ENCODE measurements around the gene ACTRT2. TPM values are rescaled to one million over a fixed set of nuclear protein-coding genes. Genes with fewer than 3 reads are reported as not detected.

Gene ACTRT2
- total and polyA plus RNA-seq, 10 of the 15 experiments (the other 5 are each of a cell fraction or from before 2014, with no cell fraction given) = not detected

- Histone ChIP-seq H3K79me2 (ENCODE audit: control insufficient read depth, insufficient read depth, low read length) (no peaks in the 10 kb centered on the region), H3K27me3 (replicated peaks in 1 of 2; ENCODE audit: control insufficient read depth in 2 of 2, insufficient read depth in 2 of 2, low read length in 1 of 2) (no peaks in the 10 kb centered on the region), H3K9ac (ENCODE audit: control insufficient read depth, insufficient read depth, low read length) (no peak overlapping the region), H3K27ac (ENCODE audit: control insufficient read depth, insufficient read depth) (no peak overlapping the region), H3K4me3 (no peak overlapping the region), H2AFZ (ENCODE audit: control insufficient read depth, low read depth, low read length) (no peak overlapping the region), H3K9me3 (replicated peaks; ENCODE audit: control insufficient read depth, insufficient read depth, low read length) (no peaks in the 10 kb centered on the region), H3K4me2 (ENCODE audit: control insufficient read depth, insufficient read depth) (no peak overlapping the region), H3K36me3 (ENCODE audit: control insufficient read depth in 2 of 2, insufficient read depth in 2 of 2, low read length in 1 of 2) (no peaks in the 10 kb centered on the region), H4K20me1 (ENCODE audit: control insufficient read depth, insufficient read depth) (no peaks in the 10 kb centered on the region), H3K4me1 (ENCODE audit: control insufficient read depth, insufficient read depth, low read length) (no peaks in the 10 kb centered on the region)
- intact Hi-C loops (cut with micrococcal nuclease; ENCODE audit: unreplicated experiment) = no loop called here
- DNase-seq (ENCODE audit: low read depth, low spot score) = no peak
- no peak for FAIRE-seq
- ATAC-seq = no peak
- ChIA-PET POLR2A (no interaction called here), CTCF (no interaction called here), RAD21 (ENCODE audit: unreplicated experiment) (no interaction called here), SMC1A (ENCODE audit: uncharacterized antibody, unreplicated experiment) (no interaction called here)
- no TSS peak for BruUV-seq (replicated peaks)
- WGBS (ENCODE audit: insufficient coverage, insufficient replicate concordance, low lambda C conversion rate, missing lambda C conversion rate) = 24% methylated on average over 10 of the region's 10 CpGs
- in situ Hi-C loops (cut with MboI) = no loop called here
- TF ChIP-seq NR2F1 (conservative IDR thresholded peaks at IDR 0.05) (no peak), HSF1 (IDR thresholded peaks at IDR 0.05; ENCODE audit: low read depth, low read length) (no peak), DPF2 (IDR thresholded peaks at IDR 0.05) (no peak), IKZF2 (IDR thresholded peaks at IDR 0.05) (no peak), BCL3 (IDR thresholded peaks at IDR 0.05; ENCODE audit: borderline replicate concordance, insufficient read depth, low read depth, low read length, poor library complexity, severe bottlenecking) (no peak), ASH2L (IDR thresholded peaks at IDR 0.05; ENCODE audit: borderline replicate concordance, low read depth) (no peak), SPI1 (IDR thresholded peaks at IDR 0.05; ENCODE audit: borderline replicate concordance, insufficient read depth, low read depth, low read length) (no peak), KAT2A (conservative IDR thresholded peaks at IDR 0.05; ENCODE audit: control insufficient read depth, low read depth, low read length) (no peak), BCLAF1 (IDR thresholded peaks at IDR 0.05) (no peak), RAD51 (IDR thresholded peaks at IDR 0.05) (no peak), ZNF217 (IDR thresholded peaks at IDR 0.05) (no peak), RELB (IDR thresholded peaks at IDR 0.05; ENCODE audit: low read depth) (no peak), ATF2 (IDR thresholded peaks at IDR 0.05; ENCODE audit: low read length) (no peak), BHLHE40 (IDR thresholded peaks at IDR 0.05; ENCODE audit: borderline replicate concordance in 1 of 2, low read depth in 2 of 2, low read length in 1 of 2) (no peak), RAD21 (IDR thresholded peaks at IDR 0.05; ENCODE audit: insufficient read depth, low read depth, low read length) (no peak)
These were observed 37.2 kb downstream of the ACTRT2 start for GRCh38 chr1:3058263-3059030.

Data from GM12878 (cell line).